Fibroblast of lung (primary cell): ENCODE data around the gene ESRRA. TPM values are rescaled to one million over a fixed set of nuclear protein-coding genes. Genes with fewer than 3 reads are reported as not detected.

Source experiments
- DNase-seq, 2 donors: peaks; one replicate each; pipeline versions ENCODE4 v3.0.0 to v3.0.0-alpha.2; 2010; ENCODE audit warnings: low read depth in 2 of 2
- H2AFZ ChIP-seq: 2 replicates; pipeline ENCODE4 v1.5.1; 2012; ENCODE audit warnings: low read length, control low read depth, inconsistent platforms
- H3K27ac ChIP-seq: 2 replicates; pipeline ENCODE4 v1.5.1; 2011; ENCODE audit warnings: low read length, control low read depth; ENCODE audit not compliant: insufficient read depth
- H3K27me3 ChIP-seq: 2 replicates; pipeline ENCODE4 v1.5.1; 2011; ENCODE audit warnings: mild to moderate bottlenecking, low read length; ENCODE audit not compliant: control insufficient read depth, insufficient read depth
- H3K36me3 ChIP-seq: 2 replicates; pipeline ENCODE4 v1.5.1; 2011; ENCODE audit warnings: low read length; ENCODE audit not compliant: control insufficient read depth, insufficient read depth
- H3K4me1 ChIP-seq: 2 replicates; pipeline ENCODE4 v1.5.1; 2011; ENCODE audit warnings: low read length; ENCODE audit not compliant: control insufficient read depth, insufficient read depth; ENCODE audit errors: extremely low read depth
- H3K4me2 ChIP-seq: 2 replicates; pipeline ENCODE4 v1.5.1; 2011; ENCODE audit warnings: low read length, control low read depth; ENCODE audit not compliant: insufficient read depth; ENCODE audit errors: extremely low read depth
- H3K4me3 ChIP-seq, 4 experiments: fragments of 200-600 bp in 1 of 4; sonication (generic) in 1 of 4; replicated peaks in 1 of 4; 2 replicates each; pipeline ENCODE4 v1.5.1; 2011 to 2016; ENCODE audit warnings: low read length in 4 of 4, low read depth in 3 of 4, mild to moderate bottlenecking in 3 of 4, control low read depth in 2 of 4, inconsistent platforms in 1 of 4, mixed read lengths in 1 of 4; ENCODE audit not compliant: insufficient read depth in 1 of 4; ENCODE audit errors: control extremely low read depth in 1 of 4
- H3K79me2 ChIP-seq: 2 replicates; pipeline ENCODE4 v1.5.1; 2012; ENCODE audit warnings: mild to moderate bottlenecking, low read length, inconsistent platforms; ENCODE audit not compliant: control insufficient read depth, insufficient read depth
- H3K9ac ChIP-seq: 2 replicates; pipeline ENCODE4 v1.5.1; 2011; ENCODE audit warnings: mild to moderate bottlenecking, low read length, control low read depth; ENCODE audit not compliant: insufficient read depth
- H3K9me3 ChIP-seq: 2 replicates; pipeline ENCODE4 v1.5.1; 2012; ENCODE audit warnings: low read depth, low read length; ENCODE audit not compliant: control insufficient read depth, insufficient read depth
- H4K20me1 ChIP-seq: 2 replicates; pipeline ENCODE4 v1.5.1; 2011; ENCODE audit warnings: low read length; ENCODE audit not compliant: control insufficient read depth, insufficient read depth; ENCODE audit errors: extremely low read depth
- EZH2 ChIP-seq: IDR thresholded peaks from 2 replicates; pipeline ENCODE4 v1.5.1; 2012; ENCODE audit warnings: low read length, control low read depth, mild to moderate bottlenecking; ENCODE audit errors: missing control alignments
- polyA plus RNA-seq, 2 donors: library from polyadenylated mRNA; depleted of rRNA in 1 of 2; stranded (reverse) in 1 of 2; unstranded in 1 of 2; fragments of >200 nt; gene quantifications; 2 replicates each; pipeline ENCODE4 v1.2.1, GENCODE V29; 2011 to 2012; ENCODE audit warnings: missing spikeins in 1 of 2
- total RNA-seq: library from RNA; depleted of rRNA; stranded (reverse); fragments of >200 nt; gene quantifications from 2 replicates; pipeline ENCODE4 v1.2.1, GENCODE V29; 2014
- TF ChIP-seq, protein P1 (sequence below), 2 donors: IDR thresholded peaks in 1 of 2; conservative IDR thresholded peaks in 1 of 2; 1 replicate in 1 of 2; 2 replicates in 1 of 2; pipeline ENCODE4 v1.5.1; 2011 to 2012; ENCODE audit warnings: low read length in 2 of 2, control low read depth in 1 of 2, inconsistent platforms in 1 of 2, low read depth in 1 of 2, mild to moderate bottlenecking in 1 of 2

Gene ESRRA
- total and polyA plus RNA-seq, 2 donors (not counting 1 experiment from before 2014, with no cell fraction given), result 6.7 to 32.5 TPM

DNA sequence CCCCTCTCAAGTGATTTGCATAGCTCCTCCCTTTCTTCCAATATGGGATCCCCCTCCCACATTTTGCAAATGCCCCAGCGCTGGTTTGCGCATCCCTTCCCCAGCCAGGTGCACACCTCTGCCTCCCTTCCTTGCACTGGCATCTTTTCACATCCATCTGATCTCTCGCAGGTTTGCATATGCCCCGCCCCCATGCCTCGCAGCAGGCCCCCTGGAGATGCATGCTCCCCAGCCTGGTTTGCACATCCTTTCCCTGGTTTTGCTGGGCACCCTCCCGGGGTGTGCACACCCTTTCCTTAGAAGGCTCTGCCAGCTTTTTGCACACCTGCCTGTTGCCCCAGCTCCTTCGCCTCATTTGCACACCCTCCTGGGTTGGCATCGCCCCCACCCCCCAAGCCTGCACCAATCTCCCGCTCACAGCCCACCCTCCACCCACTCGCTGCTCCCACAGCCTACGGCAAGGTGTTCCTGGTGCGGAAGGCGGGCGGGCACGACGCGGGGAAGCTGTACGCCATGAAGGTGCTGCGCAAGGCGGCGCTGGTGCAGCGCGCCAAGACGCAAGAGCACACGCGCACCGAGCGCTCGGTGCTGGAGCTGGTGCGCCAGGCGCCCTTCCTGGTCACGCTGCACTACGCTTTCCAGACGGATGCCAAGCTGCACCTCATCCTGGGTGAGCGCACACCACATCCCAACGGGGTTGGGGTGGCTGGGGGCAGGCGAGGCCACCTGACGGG lies 54.6 kb downstream of the ESRRA start:
- Histone ChIP-seq H3K4me2 (peak overlapping the region; percentile 97), H3K36me3 (peaks cover 16% of the 10 kb centered on the region), H2AFZ (peak overlapping the region; percentile 88), H4K20me1 (no peaks in the 10 kb centered on the region), H3K79me2 (peaks cover 13% of the 10 kb centered on the region), H3K27ac (no peak overlapping the region), H3K4me3 (peak overlapping the region; percentile 75 to 96 (median 92)), H3K9ac (peak overlapping the region; percentile 88), H3K27me3 (no peaks in the 10 kb centered on the region), H3K9me3 (no peaks in the 10 kb centered on the region), H3K4me1 (peaks cover 20% of the 10 kb centered on the region)
- DNase-seq, result no peak
- no peak for TF ChIP-seq EZH2
- TF ChIP-seq, protein P1, sequence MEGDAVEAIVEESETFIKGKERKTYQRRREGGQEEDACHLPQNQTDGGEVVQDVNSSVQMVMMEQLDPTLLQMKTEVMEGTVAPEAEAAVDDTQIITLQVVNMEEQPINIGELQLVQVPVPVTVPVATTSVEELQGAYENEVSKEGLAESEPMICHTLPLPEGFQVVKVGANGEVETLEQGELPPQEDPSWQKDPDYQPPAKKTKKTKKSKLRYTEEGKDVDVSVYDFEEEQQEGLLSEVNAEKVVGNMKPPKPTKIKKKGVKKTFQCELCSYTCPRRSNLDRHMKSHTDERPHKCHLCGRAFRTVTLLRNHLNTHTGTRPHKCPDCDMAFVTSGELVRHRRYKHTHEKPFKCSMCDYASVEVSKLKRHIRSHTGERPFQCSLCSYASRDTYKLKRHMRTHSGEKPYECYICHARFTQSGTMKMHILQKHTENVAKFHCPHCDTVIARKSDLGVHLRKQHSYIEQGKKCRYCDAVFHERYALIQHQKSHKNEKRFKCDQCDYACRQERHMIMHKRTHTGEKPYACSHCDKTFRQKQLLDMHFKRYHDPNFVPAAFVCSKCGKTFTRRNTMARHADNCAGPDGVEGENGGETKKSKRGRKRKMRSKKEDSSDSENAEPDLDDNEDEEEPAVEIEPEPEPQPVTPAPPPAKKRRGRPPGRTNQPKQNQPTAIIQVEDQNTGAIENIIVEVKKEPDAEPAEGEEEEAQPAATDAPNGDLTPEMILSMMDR (conservative IDR thresholded peaks at IDR 0.05 in 1 of 2, IDR thresholded peaks at IDR 0.05 in 1 of 2; ENCODE audit: low read depth in 1 of 2, low read length in 2 of 2), result no peak

DNA sequence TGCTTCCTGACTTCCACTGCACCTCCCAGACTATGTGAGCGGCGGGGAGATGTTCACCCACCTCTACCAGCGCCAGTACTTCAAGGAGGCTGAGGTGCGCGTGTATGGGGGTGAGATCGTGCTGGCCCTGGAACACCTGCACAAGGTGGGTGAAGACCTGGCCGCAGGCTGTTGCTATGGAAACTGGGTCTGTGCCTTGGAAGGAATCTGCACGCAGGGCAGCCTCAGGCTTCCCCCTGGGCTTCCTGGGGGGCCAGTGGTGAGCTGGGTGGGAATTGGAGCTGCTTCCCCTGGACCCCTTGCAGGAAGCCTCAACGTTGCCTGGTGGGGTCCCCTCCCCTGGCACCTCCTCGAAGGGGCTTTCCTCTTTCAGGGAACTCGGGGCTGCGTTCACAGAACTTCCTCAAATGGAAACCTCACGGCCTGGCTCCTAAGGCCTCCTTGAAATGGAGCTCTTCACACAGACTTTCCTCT lies 55.2 kb downstream of the ESRRA start:
- Histone ChIP-seq H3K27me3 (no peaks in the 10 kb centered on the region), H3K36me3 (peaks cover 18% of the 10 kb centered on the region), H3K4me3 (peak overlapping the region in 1 of 4 experiments; percentile 89), H3K4me2 (no peak overlapping the region), H4K20me1 (no peaks in the 10 kb centered on the region), H3K27ac (no peak overlapping the region), H3K4me1 (peaks cover 17% of the 10 kb centered on the region), H3K9ac (no peak overlapping the region), H3K79me2 (peaks cover 13% of the 10 kb centered on the region), H3K9me3 (no peaks in the 10 kb centered on the region), H2AFZ (no peak overlapping the region)
- no peak for DNase-seq
- TF ChIP-seq EZH2, result no peak
- TF ChIP-seq, protein P1 (conservative IDR thresholded peaks at IDR 0.05 in 1 of 2, IDR thresholded peaks at IDR 0.05 in 1 of 2; ENCODE audit: low read depth in 1 of 2, low read length in 2 of 2), result no peak

DNA sequence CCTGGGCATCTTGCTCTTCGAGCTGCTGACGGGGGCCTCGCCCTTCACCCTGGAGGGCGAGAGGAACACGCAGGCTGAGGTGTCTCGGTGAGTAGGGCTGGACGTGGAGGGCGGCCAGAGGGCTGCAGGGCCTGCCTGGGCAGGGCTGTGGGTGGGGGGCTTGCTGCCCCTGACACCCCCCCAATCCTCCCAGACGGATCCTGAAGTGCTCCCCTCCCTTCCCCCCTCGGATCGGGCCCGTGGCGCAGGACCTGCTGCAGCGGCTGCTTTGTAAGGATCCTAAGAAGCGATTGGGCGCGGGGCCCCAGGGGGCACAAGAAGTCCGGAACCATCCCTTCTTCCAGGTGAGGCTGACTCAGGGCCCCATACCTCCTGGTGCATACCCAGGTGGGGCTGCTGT lies 56.3 kb downstream of the ESRRA start:
- no peak for TF ChIP-seq EZH2
- TF ChIP-seq, protein P1 (conservative IDR thresholded peaks at IDR 0.05 in 1 of 2, IDR thresholded peaks at IDR 0.05 in 1 of 2; ENCODE audit: low read depth in 1 of 2, low read length in 2 of 2), result no peak
- no peaks in the 10 kb centered on the region for H4K20me1 ChIP-seq
- H3K4me2 ChIP-seq, result no peak overlapping the region
- DNase-seq, result no peak
- peaks cover 13% of the 10 kb centered on the region for H3K79me2 ChIP-seq
- peaks cover 16% of the 10 kb centered on the region for H3K4me1 ChIP-seq
- no peak overlapping the region for H3K9ac ChIP-seq
- no peak overlapping the region for H3K27ac ChIP-seq
- H3K27me3 ChIP-seq, result no peaks in the 10 kb centered on the region
- no peak overlapping the region for H2AFZ ChIP-seq
- no peaks in the 10 kb centered on the region for H3K9me3 ChIP-seq
- no peak overlapping the region for H3K4me3 ChIP-seq
- H3K36me3 ChIP-seq, result peaks cover 18% of the 10 kb centered on the region
